Tibial artery (tissue), 4 donors: Measurements from ENCODE around the gene FTMT.
"Not testable (repeated sequence)": the region's sequence is repeated elsewhere in the genome, so short reads cannot be mapped to it uniquely, and the experiment has no call there.

ENCODE experiments used
- DNase-seq, 2 donors: peaks; one replicate each; pipeline ENCODE4 v3.0.0-alpha.2; 2019
- H3K27ac ChIP-seq, 2 donors: fragments of 200-600 bp; sonication (generic) in 1 of 2; 1 replicate in 1 of 2; 2 replicates in 1 of 2; pipeline ENCODE4 v1.5.1; 2018 to 2019; ENCODE audit warnings: mild to moderate bottlenecking in 1 of 2
- H3K27me3 ChIP-seq, 2 donors: fragments of 200-600 bp; sonication (generic) in 1 of 2; one replicate each; pipeline versions ENCODE4 v1.5.1 to v1.6.0; 2016 to 2019
- H3K36me3 ChIP-seq, 3 donors: fragments of 200-600 bp; sonication (generic) in 2 of 3; one replicate each; pipeline ENCODE4 v1.5.1; 2016 to 2019; ENCODE audit warnings: mild to moderate bottlenecking in 2 of 3
- H3K4me1 ChIP-seq, 4 donors: fragments of 200-600 bp; sonication (generic) in 2 of 4; 1 replicate in 3 of 4; 2 replicates in 1 of 4; pipeline ENCODE4 v1.5.1; 2016 to 2019
- H3K4me3 ChIP-seq, 2 donors: fragments of 200-600 bp; sonication (generic) in 1 of 2; 1 replicate in 1 of 2; 2 replicates in 1 of 2; pipeline ENCODE4 v1.5.1; 2018 to 2019; ENCODE audit warnings: mild to moderate bottlenecking in 2 of 2
- H3K9me3 ChIP-seq, 3 donors: fragments of 200-600 bp; sonication (generic) in 1 of 3; one replicate each; pipeline ENCODE4 v1.5.1; 2016 to 2019
- intact Hi-C: fragments of 100-400 bp; cut with DNase I; formaldehyde crosslinking; loops from one replicate; pipeline ENCODE4 v1.15.0; 2023; ENCODE audit warnings: low total_unique reads
- TF ChIP-seq, protein P1 (sequence below), 2 experiments: fragments of 200-600 bp in 1 of 2; fragments of 450-650 bp in 1 of 2; IDR thresholded peaks; one replicate each; pipeline ENCODE4 v1.5.1; 2017 to 2019; ENCODE audit warnings: antibody characterized with exemption in 2 of 2, mild to moderate bottlenecking in 1 of 2, moderate library complexity in 1 of 2

FTMT gene

DNA sequence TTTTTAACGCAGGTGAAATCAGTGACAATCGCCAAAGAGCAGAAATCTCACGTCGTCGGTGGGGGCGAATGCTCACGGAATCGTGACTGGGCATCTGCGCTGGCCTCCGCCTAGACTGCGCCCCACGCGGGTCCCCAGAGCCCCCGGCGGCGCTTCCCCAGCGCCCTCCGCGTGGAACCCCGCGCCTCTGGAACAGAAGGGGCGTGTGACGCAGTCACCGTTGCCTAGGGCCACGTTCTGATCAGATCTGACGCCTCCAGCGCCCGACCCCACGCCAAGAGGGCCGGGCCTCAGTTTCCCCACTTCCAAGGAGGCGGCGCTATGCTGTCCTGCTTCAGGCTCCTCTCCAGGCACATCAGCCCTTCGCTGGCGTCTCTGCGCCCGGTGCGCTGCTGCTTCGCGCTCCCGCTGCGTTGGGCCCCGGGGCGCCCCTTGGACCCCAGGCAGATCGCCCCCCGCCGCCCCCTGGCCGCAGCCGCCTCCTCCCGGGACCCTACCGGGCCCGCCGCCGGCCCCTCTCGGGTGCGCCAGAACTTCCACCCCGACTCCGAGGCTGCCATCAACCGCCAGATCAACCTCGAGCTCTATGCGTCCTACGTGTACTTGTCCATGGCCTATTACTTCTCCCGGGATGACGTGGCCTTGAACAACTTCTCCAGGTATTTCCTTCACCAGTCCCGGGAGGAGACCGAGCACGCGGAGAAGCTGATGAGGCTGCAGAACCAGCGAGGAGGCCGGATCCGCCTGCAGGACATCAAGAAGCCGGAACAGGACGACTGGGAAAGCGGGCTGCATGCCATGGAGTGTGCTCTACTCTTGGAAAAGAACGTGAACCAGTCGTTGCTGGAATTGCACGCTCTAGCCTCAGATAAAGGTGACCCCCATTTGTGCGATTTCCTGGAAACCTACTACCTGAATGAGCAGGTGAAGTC is at the start of gene FTMT:
FTMT (plus strand) TSS at position 240 of the 932 bp plus-strand sequence; CDS start at position 322, 82 bp downstream.
- Histone ChIP-seq H3K36me3 (no peaks in the 10 kb centered on the region), H3K27ac (no peak within 1 kb of the TSS), H3K27me3 (no peaks in the 10 kb centered on the region), H3K4me1 (no peaks in the 10 kb centered on the region), H3K9me3 (no peaks in the 10 kb centered on the region), H3K4me3 (no peak within 1 kb of the TSS)
- intact Hi-C loops, result no loop called here
- TF ChIP-seq, protein P1, sequence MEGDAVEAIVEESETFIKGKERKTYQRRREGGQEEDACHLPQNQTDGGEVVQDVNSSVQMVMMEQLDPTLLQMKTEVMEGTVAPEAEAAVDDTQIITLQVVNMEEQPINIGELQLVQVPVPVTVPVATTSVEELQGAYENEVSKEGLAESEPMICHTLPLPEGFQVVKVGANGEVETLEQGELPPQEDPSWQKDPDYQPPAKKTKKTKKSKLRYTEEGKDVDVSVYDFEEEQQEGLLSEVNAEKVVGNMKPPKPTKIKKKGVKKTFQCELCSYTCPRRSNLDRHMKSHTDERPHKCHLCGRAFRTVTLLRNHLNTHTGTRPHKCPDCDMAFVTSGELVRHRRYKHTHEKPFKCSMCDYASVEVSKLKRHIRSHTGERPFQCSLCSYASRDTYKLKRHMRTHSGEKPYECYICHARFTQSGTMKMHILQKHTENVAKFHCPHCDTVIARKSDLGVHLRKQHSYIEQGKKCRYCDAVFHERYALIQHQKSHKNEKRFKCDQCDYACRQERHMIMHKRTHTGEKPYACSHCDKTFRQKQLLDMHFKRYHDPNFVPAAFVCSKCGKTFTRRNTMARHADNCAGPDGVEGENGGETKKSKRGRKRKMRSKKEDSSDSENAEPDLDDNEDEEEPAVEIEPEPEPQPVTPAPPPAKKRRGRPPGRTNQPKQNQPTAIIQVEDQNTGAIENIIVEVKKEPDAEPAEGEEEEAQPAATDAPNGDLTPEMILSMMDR (IDR thresholded peaks at IDR 0.05), result no peak
- DNase-seq, result no peak

DNA sequence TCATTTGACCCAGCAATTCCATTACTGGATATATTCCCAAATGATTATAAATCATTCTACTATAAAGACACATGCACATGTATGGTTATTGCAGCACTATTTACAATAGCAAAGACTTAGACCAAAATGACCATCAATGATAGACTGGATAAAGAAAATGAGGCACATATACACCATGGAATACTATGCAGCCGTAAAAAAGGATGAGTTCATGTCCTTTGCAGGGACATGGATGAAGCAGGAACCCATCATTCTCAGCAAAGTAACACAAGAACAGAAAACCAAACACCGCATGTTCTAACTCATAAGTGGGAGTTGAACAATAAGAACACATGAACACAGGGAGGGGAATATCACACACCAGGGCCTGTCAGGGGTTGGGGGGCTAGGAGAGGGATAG is 46.4 kb upstream of the FTMT start:
- H3K27ac ChIP-seq, intact Hi-C loops, H3K36me3 ChIP-seq, DNase-seq, H3K27me3 ChIP-seq, H3K4me3 ChIP-seq, H3K9me3 ChIP-seq, H3K4me1 ChIP-seq: not testable (repeated sequence)

DNA sequence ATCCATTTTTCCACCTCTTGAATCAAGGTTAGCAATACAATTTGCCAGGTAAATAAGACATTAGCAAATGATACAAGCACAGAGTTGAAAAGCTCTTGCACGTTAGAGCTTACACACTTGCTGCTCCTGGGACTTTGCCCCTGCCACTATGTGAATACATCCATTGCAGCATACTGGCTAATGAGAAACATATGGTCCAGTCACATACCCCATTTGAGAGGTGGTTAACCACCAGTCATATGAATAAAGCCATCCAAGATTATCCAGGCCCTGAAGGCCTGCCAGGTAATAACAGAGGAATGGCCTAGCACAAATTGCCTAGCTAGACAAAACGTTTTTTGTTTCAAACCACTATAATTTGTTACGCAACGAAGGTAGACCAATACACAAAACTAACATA is 45.8 kb upstream of the FTMT start:
- Histone ChIP-seq H3K27ac (no peak overlapping the region), H3K27me3 (no peaks in the 10 kb centered on the region), H3K4me1 (no peaks in the 10 kb centered on the region), H3K4me3 (no peak overlapping the region), H3K36me3 (no peaks in the 10 kb centered on the region), H3K9me3 (no peaks in the 10 kb centered on the region)
- no peak for DNase-seq
- TF ChIP-seq, protein P1 (IDR thresholded peaks at IDR 0.05), result no peak
- intact Hi-C loops, result no loop called here

DNA sequence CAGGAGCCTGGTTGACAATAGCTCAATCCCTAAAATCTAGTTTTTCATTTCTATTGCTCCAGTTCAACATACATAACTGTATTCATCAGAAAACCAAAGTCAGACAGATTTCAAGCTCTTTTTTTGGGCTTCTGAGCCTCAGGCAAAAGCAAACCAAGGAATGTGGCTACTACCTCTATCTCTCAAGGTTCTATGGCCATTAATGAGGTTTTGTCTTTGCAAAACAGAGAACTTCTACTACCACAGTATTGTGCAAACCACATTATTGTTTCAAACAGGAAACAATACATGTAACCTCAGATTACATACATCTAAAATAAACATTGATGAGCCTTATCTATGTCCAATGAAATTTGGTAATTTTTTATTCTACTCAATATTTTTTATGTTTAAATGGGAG is 35.5 kb upstream of the FTMT start:
- intact Hi-C loops, result no loop called here
- H3K36me3 ChIP-seq, result no peaks in the 10 kb centered on the region
- H3K27me3 ChIP-seq, result no peaks in the 10 kb centered on the region
- no peak overlapping the region for H3K4me3 ChIP-seq
- TF ChIP-seq, protein P1 (IDR thresholded peaks at IDR 0.05), result no peak
- H3K27ac ChIP-seq, result no peak overlapping the region
- no peak for DNase-seq
- no peaks in the 10 kb centered on the region for H3K4me1 ChIP-seq
- no peaks in the 10 kb centered on the region for H3K9me3 ChIP-seq

DNA sequence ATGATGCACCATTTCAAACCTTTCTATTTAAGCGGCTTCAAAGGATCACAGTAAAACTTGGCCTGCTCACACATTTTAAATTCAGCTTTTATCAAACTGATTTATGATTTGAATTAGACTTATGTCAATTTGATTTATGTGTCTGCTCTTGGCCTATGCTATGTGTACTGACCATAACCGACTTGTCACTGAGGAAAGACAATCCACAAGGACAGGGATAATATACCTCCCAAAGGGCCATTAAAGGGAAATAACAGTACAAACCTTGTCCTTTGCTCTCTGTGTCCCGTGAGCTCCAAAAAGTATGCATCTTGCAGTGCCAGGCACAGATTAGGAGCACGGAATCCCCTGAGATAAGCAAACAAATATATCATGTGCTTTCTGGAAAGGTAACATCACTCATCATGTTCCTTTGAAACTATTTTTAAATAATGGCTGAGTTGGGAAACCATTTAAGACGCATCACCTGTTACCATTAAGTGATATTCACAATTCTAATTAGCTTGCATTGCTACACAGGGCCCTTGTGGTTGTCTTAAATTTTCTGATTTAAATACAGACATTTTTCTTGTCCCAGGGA is 31.9 kb upstream of the FTMT start:
- H3K4me3 ChIP-seq, result no peak overlapping the region
- TF ChIP-seq, protein P1 (IDR thresholded peaks at IDR 0.05), result no peak
- H3K9me3 ChIP-seq, result no peaks in the 10 kb centered on the region
- intact Hi-C loops, result no loop called here
- H3K27ac ChIP-seq, result no peak overlapping the region
- H3K4me1 ChIP-seq, result no peaks in the 10 kb centered on the region
- no peaks in the 10 kb centered on the region for H3K27me3 ChIP-seq
- H3K36me3 ChIP-seq, result no peaks in the 10 kb centered on the region
- no peak for DNase-seq

DNA sequence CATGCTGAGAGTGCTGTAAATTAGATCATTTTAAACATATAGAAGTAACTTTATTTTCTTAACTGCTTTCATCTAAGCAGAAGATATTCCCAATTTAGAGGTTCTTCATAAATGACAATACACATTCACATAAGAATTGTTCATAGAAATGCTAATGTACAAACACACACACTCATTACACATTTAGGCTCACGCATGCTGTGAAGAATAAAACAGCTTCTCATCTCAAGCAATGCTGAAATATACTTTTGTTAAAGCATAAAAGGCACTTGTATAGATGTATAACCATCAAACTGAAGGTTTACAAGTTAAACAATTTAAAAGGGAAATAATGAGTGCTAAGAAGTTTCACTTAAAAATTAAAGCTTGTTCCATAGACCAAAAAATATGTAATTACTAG is 18.1 kb upstream of the FTMT start:
- intact Hi-C loops, result no loop called here
- H3K27me3 ChIP-seq, result no peaks in the 10 kb centered on the region
- H3K27ac ChIP-seq, result no peak overlapping the region
- H3K36me3 ChIP-seq, result no peaks in the 10 kb centered on the region
- peaks cover 0 to 3% (median 0%) of the 10 kb centered on the region in 3 donors for H3K9me3 ChIP-seq
- H3K4me3 ChIP-seq, result no peak overlapping the region
- TF ChIP-seq, protein P1 (IDR thresholded peaks at IDR 0.05), result no peak
- DNase-seq, result no peak
- no peaks in the 10 kb centered on the region for H3K4me1 ChIP-seq
